Measurements from ENCODE around the gene MAGEE1.

Gene MAGEE1

DNA sequence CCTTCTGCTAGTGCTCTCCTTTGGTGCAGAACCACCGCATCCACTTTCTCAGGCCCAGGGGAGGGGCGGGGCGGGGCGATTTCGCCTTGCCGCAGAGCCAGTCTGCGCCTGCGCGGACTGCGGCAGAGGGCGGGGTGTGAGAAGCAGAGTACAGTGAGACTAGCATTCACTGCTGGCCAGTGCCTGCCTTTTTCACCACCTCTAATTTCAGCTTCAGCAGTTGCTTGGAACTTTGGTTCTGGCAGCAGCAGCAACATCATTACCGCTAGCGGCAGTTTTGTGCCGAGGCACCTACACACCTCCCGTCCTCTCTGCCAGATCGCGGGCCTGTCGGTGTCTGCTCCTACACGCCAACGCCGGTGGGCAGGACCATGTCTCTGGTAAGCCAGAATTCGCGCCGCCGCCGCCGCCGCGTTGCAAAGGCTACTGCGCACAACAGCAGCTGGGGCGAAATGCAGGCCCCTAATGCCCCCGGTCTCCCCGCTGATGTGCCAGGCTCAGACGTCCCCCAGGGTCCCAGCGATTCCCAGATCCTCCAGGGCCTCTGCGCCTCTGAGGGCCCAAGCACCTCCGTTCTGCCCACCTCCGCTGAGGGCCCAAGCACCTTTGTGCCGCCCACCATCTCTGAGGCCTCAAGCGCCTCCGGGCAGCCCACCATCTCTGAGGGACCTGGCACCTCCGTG lies at the start of gene MAGEE1:
MAGEE1 (plus strand) TSS at position 151 of the 683 bp plus-strand sequence; CDS start at position 372, 221 bp downstream.
- peak; percentile 82 for DNase-seq

- no peak for DNase-seq
These were observed 28.5 kb upstream of the MAGEE1 start for GRCh38 chrX:76398970-76399369.

DNA sequence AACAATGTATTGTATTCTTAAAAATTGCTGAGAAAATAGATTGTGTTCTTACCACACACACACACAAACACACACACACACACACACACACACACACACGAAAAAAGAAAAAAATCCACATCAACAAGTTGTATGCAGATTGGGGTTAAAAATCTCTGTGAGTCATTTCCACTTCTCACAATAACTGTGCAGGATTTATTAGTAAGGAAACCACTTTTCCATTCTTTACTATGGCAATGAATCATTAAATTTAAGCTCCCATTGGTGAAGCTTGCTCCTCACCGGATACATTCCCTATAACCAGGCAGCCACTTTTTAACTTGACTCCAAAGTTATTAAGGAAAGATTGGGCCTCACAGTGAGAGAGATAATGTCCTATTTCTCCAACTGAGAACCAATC lies 19.7 kb upstream of the MAGEE1 start:
- no peak for DNase-seq

DNA sequence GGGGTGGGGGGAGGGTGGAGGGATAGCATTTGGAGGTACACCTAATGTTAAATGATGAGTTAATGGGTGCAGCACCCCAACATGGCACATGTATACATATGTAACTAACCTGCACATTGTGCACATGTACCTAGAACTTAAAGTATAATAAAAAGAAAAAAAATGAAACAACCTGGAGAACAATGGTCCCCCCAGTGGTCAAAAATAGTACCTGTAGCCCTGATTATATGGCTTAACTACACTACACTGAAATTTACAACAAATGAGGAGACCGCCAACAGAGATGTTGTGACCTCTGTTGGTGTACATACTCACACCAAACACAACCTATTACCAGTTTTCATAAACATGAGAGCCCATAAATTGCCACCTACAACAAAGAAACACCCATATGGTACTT lies 7.3 kb upstream of the MAGEE1 start:
- DNase-seq: peak; percentile 18

DNA sequence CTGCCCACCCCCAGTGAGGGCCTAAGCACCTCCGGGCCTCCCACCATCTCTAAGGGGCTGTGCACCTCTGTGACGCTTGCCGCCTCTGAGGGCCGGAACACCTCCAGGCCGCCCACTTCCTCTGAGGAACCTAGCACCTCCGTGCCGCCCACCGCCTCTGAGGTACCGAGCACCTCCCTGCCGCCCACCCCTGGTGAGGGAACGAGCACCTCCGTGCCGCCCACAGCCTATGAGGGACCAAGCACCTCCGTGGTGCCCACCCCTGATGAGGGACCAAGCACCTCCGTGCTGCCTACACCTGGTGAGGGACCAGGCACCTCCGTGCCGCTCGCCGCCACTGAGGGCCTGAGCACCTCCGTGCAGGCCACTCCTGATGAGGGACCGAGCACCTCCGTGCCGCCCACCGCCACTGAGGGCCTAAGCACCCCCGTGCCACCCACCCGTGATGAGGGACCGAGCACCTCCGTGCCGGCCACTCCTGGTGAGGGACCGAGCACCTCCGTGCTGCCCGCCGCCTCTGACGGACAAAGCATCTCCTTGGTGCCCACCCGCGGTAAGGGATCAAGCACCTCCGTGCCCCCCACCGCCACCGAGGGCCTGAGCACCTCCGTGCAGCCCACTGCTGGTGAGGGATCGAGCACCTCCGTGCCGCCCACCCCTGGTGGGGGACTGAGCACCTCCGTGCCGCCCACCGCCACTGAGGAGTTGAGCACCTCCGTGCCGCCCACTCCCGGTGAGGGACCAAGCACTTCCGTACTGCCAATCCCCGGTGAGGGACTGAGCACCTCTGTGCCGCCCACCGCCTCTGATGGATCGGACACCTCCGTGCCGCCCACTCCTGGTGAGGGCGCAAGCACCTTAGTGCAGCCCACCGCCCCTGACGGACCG lies 977 bp downstream of the MAGEE1 start:
- DNase-seq: peak; percentile 3

GRCh38 chrX:76433219-76433618 lies 5.7 kb downstream of the MAGEE1 start:
- DNase-seq: no peak

- no peak for DNase-seq
These were observed 6.7 kb downstream of the MAGEE1 start for GRCh38 chrX:76434103-76434741.

DNA sequence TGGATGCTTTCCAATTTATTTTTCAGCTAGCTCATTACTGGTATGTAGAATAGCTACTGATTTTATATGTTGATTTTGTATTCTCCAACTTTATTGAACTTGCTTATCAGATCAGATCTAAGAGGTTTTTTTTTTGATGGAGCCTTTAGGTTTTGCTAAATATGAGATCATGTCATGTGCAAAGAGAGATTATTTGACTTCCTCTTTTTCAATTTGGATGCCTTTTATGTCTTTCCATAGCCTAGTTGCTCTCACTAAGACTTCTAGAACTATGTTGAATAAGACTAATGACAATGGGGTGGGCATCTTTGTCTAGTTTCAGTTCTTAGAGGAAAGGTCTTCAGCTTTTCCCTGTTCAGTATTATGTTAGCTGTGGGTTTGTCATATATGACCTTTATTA lies 11.7 kb downstream of the MAGEE1 start:
- peak; percentile 56 for DNase-seq

DNA sequence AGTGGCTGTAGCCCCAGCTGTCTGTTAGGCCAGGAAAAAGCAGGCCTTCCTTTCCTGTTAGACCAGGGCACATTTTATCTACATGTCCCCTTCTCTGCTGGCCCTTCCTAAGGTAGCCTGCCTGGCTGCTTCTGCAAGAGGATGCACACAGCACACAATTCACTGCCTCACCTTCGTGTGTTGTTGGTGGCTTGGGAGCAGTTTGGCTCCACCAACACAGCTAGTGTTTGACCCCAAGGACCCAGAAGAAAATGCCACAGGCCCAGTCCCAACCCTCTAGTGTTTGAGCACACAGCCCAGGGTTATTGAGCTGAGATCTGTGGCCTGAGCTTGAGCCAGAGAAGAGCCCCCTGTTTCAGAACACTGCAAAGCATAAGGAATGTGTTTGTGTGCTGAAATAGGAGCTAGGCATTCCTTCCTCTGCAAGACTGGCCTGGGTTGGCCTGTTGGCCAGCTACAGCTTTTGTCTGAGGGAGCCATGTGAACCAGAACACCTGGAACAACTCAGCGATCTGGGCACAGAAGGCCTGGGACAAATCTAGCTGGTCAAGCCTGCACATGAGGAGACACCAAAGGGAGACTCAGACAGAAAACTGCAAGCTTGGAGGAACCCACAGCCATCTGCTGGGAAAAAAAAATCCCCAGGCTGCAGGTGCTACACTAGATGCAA lies 26.4 kb downstream of the MAGEE1 start:
- no peak for DNase-seq

GRCh38 chrX:76454456-76454927 lies 27.0 kb downstream of the MAGEE1 start:
- DNase-seq: peak; percentile 51

DNA sequence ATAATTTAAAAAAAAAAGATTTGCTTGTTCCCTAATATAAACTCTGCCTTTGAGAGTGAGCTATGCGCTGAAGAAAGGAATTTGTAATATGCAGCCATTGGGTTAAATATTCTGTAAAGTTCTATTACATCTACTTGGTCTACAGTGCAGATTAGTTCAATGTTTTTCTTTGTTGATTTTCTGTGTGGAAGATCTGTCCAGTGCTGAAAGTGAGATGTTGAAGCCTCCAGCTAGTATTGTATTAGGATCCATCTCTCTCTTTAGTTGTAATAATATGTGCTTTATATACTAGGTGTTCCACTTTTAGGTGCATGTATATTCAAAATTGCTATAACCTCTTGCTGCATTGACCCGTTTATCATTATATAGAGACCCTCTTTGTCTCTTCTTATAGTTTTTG lies 49.8 kb downstream of the MAGEE1 start:
- DNase-seq: no peak
